Panc1 (cell line): ENCODE data around the gene CKAP4.

Experiments used
- POLR2AphosphoS5 ChIP-seq: IDR thresholded peaks from 2 replicates; pipeline ENCODE4 v1.6.1; 2012; ENCODE audit warnings: mild to moderate bottlenecking, low read depth, low read length, moderate library complexity
- REST ChIP-seq, 2 experiments: IDR thresholded peaks; 2 replicates each; pipeline ENCODE4 v1.6.1; 2011 to 2012; ENCODE audit warnings: low read depth in 2 of 2, control low read depth in 1 of 2, low read length in 1 of 2, mild to moderate bottlenecking in 1 of 2, moderate library complexity in 1 of 2; ENCODE audit not compliant: insufficient read depth in 1 of 2
- TF ChIP-seq, protein P1 (sequence below): fragments of 450-650 bp; IDR thresholded peaks from 2 replicates; pipeline ENCODE4 v1.5.1; 2017; ENCODE audit warnings: mild to moderate bottlenecking

DNA sequence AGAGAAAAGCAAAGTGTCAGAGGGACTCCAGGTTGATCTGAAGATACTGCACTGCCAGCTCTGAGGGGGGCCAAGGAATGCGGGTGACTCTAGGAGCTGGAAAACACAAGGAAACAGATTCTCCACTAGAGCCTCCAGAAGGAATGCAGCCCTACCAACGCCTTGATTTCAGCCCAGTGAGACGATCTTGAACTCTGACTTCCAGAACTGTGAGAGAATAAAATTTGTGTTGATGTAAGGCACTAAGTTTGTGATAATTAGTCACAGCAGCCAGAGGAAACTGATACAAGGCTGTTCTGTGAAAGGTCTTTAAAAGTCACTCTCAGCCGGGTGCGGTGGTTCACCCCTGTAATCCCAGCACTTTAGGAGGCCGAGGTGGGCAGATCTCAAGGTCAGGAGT lies 34.2 kb downstream of the CKAP4 start:
- TF ChIP-seq, protein P1, sequence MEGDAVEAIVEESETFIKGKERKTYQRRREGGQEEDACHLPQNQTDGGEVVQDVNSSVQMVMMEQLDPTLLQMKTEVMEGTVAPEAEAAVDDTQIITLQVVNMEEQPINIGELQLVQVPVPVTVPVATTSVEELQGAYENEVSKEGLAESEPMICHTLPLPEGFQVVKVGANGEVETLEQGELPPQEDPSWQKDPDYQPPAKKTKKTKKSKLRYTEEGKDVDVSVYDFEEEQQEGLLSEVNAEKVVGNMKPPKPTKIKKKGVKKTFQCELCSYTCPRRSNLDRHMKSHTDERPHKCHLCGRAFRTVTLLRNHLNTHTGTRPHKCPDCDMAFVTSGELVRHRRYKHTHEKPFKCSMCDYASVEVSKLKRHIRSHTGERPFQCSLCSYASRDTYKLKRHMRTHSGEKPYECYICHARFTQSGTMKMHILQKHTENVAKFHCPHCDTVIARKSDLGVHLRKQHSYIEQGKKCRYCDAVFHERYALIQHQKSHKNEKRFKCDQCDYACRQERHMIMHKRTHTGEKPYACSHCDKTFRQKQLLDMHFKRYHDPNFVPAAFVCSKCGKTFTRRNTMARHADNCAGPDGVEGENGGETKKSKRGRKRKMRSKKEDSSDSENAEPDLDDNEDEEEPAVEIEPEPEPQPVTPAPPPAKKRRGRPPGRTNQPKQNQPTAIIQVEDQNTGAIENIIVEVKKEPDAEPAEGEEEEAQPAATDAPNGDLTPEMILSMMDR: no peak
- TF ChIP-seq REST (IDR thresholded peaks at IDR 0.05; ENCODE audit: insufficient read depth in 1 of 2, low read depth in 2 of 2, low read length in 1 of 2) (no peak), POLR2AphosphoS5 (no peak)
